Mesodermal cell (in vitro differentiated cells): ENCODE data around the gene EFNB2.

Source experiments
- H3K27ac ChIP-seq: 2 replicates; pipeline ENCODE4 v1.7.0; 2013; ENCODE audit warnings: mild to moderate bottlenecking, low read depth, low read length, moderate library complexity; ENCODE audit not compliant: severe bottlenecking
- H3K36me3 ChIP-seq: 2 replicates; pipeline ENCODE4 v1.7.1; 2013; ENCODE audit warnings: mild to moderate bottlenecking, low read length, moderate library complexity; ENCODE audit not compliant: control insufficient read depth, insufficient read depth
- H3K4me1 ChIP-seq: one replicate; pipeline ENCODE4 v1.7.1; 2013; ENCODE audit warnings: mild to moderate bottlenecking, low read length; ENCODE audit not compliant: insufficient read depth, control insufficient read depth, poor library complexity, severe bottlenecking
- H3K4me3 ChIP-seq: 2 replicates; pipeline ENCODE4 v1.7.0; 2013; ENCODE audit warnings: low read length, control low read depth, mild to moderate bottlenecking; ENCODE audit not compliant: insufficient read depth, poor library complexity, severe bottlenecking; ENCODE audit errors: extremely low read depth
- H3K9me3 ChIP-seq: 2 replicates; pipeline ENCODE4 v1.7.1; 2013; ENCODE audit warnings: mild to moderate bottlenecking, low read length, moderate library complexity; ENCODE audit not compliant: control insufficient read depth
- WGBS, 2 experiments: methylation state at CpG; one replicate each; pipeline ENCODE4 v1.1.5; 2013; ENCODE audit warnings: missing lambda C conversion rate in 2 of 2; ENCODE audit not compliant: insufficient coverage in 2 of 2; 5-methylcytosine and 5-hydroxymethylcytosine counted together

The EFNB2 gene

DNA sequence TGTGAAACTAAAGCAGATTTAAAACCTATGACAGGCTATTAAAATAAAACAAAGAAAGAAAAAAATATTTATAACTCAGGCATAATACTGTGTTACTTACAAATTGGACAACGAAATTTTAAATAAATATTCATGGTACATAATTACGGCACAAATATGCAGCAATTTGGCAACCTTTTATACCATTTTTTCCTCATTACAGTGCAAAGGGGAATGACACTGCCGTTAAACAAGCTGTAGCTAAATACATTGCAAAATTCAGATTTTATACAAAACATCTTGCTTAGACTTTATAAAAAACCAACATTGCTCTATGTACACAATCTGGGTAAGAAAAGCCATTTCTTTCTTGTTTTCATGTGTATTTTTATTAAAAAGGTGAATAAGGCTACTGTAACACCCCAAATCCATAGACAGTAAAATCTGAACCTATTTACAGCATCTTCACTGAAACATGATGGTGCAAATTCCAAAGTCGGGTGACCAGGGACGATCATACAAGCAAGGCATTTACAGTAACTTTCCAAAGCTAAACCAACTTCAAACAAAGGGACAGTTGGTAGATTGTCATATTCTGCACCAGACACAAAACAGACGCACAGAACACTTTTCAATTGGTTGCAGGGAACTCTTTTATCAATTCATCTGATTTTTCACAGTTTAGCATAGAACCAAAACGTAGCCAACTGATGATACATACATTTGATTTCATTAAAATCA is 45.5 kb downstream of the EFNB2 start:
- Histone ChIP-seq H3K9me3 (no peaks in the 10 kb centered on the region), H3K36me3 (peaks cover 50% of the 10 kb centered on the region), H3K4me1 (peaks cover 3% of the 10 kb centered on the region), H3K27ac (peak overlapping the region; percentile 19), H3K4me3 (no peak overlapping the region)
- WGBS, 2 experiments, result 89 to 92% methylated on average over 2 to 5 of the region's 7 CpGs

DNA sequence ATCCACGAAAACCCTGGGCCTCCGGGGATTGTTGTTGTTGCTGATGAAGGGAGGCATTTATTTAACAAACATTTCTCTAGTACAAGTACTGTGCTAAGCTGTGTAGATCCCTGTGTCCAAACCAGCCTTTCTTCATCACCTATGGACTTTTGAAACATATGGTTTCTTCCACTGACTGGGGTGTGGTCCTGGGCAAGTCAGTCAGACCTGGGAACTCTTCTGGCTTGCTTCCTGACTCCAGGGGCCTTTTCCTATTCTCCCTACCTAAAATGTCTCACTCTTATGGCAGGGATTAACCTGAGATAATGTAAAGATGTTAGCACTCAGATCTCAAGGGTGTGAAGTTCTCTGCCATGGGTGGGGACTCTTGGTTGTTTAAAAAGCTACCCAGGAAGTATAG is 46.8 kb downstream of the EFNB2 start:
- Histone ChIP-seq H3K27ac (peak overlapping the region; percentile 31), H3K4me1 (peaks cover 3% of the 10 kb centered on the region), H3K4me3 (no peak overlapping the region), H3K9me3 (no peaks in the 10 kb centered on the region), H3K36me3 (peaks cover 37% of the 10 kb centered on the region)
- WGBS, 2 experiments, result 100% methylated on average over 1 of the region's 2 CpGs; no CpG with 5 or more reads in 1 of the 2 experiments

DNA sequence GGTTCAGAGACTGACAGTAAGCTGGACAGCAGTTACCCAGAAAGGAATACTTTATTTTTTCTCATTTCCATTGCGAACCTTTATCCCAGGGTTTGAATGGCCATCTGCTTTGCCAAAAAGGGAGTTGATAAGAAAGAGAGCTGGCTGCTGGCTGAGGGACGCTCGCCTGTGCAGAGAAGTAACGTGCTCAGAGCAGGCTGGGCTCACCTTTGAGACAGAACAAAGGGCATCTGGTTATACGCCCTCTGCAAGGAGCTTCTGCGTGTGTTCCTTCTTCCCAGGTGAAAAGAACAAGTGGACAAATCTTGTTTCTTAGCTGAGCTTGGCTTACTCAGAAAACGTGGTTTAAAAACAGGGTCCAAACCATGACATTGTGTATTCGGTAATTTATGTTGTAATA is 47.4 kb downstream of the EFNB2 start:
- Histone ChIP-seq H3K27ac (no peak overlapping the region), H3K4me3 (no peak overlapping the region), H3K4me1 (peaks cover 3% of the 10 kb centered on the region), H3K36me3 (peaks cover 31% of the 10 kb centered on the region), H3K9me3 (no peaks in the 10 kb centered on the region)
- WGBS, 2 experiments, result 90 to 97% methylated on average over 8 of the region's 8 CpGs

DNA sequence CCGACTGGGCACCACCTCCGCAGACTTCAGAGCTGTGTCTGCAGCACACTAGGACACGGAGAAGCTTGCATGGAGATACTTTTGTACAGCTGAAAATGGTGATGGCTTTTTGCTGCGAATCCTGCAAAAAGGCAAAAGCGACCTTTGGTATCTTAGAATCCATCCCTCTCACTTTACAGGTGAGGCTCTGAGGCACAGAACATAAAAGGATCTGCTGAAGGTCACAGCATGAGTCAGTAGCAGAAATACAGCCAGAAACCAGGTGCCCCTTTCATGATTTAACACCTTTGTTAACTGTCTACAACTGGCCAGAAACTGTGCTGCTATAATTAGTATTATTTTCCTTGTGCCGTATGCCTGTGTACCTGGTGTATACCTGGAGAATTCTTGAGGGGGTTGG is 48.3 kb downstream of the EFNB2 start:
- Histone ChIP-seq H3K36me3 (peaks cover 22% of the 10 kb centered on the region), H3K4me3 (no peak overlapping the region), H3K27ac (no peak overlapping the region), H3K4me1 (peaks cover 1% of the 10 kb centered on the region), H3K9me3 (peaks cover 7% of the 10 kb centered on the region)
- 93 to 100% methylated on average over 3 to 5 of the region's 6 CpGs for WGBS, 2 experiments

DNA sequence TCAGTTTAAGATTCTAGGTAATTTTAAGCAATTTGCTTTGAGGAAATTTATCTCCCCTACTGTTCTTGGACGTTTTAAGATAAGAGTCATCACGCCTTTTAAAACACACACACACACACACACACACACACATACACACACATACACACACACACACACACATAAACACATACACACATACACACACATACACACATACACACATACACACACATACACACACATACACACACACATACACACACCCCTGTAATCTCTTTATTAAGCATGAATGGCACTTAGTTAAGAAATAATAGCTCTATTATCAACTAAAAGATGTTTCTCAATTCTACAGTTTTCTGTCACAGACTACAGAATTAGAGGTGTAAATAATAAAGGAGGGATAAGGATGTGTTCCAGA is 49.2 kb downstream of the EFNB2 start:
- Histone ChIP-seq H3K9me3 (peaks cover 7% of the 10 kb centered on the region), H3K36me3 (peaks cover 14% of the 10 kb centered on the region), H3K27ac (no peak overlapping the region), H3K4me1 (no peaks in the 10 kb centered on the region), H3K4me3 (no peak overlapping the region)
- WGBS, 2 experiments, result 100% methylated on average over 2 of the region's 2 CpGs; no CpG with 5 or more reads in 1 of the 2 experiments

DNA sequence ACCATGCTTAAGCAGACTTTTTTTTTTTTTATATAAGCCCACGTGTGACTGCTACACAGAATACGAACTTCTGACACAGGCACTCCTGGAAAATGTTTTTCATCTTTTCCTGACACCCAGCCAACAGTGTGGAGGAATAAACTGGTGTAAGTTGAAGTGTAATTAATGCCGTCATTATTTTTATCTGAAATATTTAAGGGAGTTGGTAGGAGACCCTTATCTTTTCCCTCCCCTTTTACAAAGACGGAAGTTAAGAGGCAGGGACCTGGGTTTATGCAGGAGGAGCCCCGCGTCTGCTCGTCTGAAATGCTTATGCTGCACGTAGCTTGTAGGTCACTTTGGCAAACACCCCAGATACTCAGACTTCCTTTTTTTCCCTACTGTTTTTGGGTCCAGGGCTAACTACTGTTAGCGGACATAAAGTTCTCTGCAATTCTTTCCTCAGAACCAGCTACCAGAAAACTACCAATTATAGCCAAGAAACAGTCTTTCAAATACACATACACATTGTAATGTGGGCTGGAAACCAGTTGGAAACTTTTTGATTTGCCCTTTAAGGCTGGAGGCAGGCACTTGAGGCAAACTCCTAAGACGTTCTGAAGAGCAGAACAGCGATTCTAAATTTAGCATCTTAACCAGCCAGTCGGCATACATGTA is 50.8 kb downstream of the EFNB2 start:
- WGBS, 2 experiments, result 94 to 100% methylated on average over 3 to 7 of the region's 12 CpGs
- H3K36me3 ChIP-seq, result no peaks in the 10 kb centered on the region

DNA sequence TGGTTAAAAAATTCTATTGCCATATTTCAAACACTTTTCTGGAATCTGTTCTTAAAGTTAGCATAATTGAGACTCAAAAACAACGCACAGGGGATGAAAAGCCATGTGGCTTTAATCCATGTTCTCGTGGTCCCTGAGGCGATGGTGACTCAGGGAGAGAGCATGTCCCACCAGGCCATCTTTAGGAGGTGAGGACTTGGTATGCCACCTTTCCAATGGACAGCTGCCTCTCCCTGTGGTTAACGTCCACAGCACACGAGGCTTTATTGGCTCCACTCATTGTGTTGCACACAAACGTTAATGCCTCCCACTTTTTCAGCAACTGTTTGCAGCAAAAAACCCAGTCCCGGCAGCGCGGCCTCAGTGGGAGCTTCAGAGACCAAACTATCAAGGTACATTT is 51.4 kb downstream of the EFNB2 start:
- Histone ChIP-seq H3K36me3 (no peaks in the 10 kb centered on the region), H3K4me3 (no peak overlapping the region)
- WGBS, 2 experiments, result 88 to 96% methylated on average over 9 of the region's 9 CpGs

More for the DNA sequence above, 50.8 kb downstream of the EFNB2 start:
- no peaks in the 10 kb centered on the region for H3K4me1 ChIP-seq
- peaks cover 7% of the 10 kb centered on the region for H3K9me3 ChIP-seq
- H3K27ac ChIP-seq, result no peak overlapping the region
- no peak overlapping the region for H3K4me3 ChIP-seq

DNA sequence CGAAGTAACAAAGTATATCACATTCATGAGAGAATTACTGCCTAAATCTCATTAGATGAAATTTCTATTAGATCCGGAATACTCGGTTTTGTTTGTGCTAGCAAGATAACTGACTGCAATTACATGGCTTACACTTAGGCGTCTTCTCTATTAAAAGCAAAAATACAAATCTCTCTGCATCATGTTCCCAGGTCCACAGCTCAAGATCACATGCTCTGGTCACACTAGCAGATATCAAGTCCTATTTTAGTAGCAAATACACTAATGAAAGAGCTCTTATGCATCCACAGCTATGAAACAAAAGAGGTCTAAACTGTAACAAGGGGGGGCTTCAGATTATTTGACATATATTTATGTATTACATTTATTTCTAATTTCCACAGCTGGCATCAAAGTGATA is 53.5 kb downstream of the EFNB2 start:
- no peak overlapping the region for H3K4me3 ChIP-seq
- WGBS, 2 experiments, result 89 to 95% methylated on average over 3 to 4 of the region's 4 CpGs
- no peaks in the 10 kb centered on the region for H3K4me1 ChIP-seq
- H3K36me3 ChIP-seq, result no peaks in the 10 kb centered on the region
- peaks cover 7% of the 10 kb centered on the region for H3K9me3 ChIP-seq
- no peak overlapping the region for H3K27ac ChIP-seq

More for the DNA sequence above, 51.4 kb downstream of the EFNB2 start:
- no peak overlapping the region for H3K27ac ChIP-seq
- no peaks in the 10 kb centered on the region for H3K4me1 ChIP-seq
- peaks cover 7% of the 10 kb centered on the region for H3K9me3 ChIP-seq

DNA sequence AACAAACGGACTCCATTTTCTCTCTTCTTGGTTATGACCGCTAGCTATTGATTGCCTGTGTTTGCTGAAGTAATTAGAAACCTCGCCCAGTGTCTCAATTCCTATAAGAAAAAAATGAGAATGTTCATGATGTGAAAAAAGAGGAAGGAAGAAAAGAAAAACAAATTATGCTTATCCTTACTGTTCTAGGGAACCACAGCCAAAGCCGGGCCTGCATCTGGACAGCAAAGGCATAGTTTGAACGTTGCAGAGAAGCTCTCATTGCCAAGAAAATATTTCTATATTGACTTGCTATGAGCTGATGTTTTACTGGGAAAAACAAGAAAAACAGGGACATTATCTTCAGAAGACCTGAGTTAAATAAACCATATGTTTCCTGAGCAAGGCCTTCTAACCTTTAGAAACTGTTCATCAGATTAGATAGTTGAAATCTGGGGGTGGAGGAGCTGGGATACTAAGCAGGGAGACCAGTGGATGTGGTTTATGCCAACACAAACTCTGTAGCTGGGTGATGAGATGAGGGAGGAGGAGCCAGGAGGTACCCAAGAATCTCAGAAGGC is 55.0 kb downstream of the EFNB2 start:
- peaks cover 7% of the 10 kb centered on the region for H3K9me3 ChIP-seq
- H3K27ac ChIP-seq, result no peak overlapping the region
- 90 to 100% methylated on average over 2 of the region's 5 CpGs for WGBS, 2 experiments
- no peak overlapping the region for H3K4me3 ChIP-seq
- H3K36me3 ChIP-seq, result no peaks in the 10 kb centered on the region
- H3K4me1 ChIP-seq, result no peaks in the 10 kb centered on the region

DNA sequence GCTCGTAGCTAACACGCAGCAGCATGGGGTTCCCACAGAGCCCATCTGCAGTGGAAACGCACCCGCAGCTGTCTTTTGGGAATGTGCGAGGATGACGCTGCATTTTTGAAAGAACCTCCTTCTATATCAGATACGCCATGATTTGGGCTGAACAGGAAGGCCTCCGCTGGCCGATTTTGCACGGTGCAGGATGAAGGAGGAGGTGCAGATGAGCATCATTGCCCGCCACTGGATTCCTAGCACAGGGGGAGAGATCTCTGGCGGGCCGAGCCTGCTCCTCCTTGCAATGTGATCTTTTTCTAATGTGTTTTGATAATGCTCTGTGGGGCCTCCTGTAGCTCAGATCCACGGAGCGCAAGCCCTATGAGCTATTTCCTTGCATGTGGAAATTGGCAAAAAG is 55.5 kb downstream of the EFNB2 start:
- 87 to 95% methylated on average over 11 to 14 of the region's 15 CpGs for WGBS, 2 experiments

DNA sequence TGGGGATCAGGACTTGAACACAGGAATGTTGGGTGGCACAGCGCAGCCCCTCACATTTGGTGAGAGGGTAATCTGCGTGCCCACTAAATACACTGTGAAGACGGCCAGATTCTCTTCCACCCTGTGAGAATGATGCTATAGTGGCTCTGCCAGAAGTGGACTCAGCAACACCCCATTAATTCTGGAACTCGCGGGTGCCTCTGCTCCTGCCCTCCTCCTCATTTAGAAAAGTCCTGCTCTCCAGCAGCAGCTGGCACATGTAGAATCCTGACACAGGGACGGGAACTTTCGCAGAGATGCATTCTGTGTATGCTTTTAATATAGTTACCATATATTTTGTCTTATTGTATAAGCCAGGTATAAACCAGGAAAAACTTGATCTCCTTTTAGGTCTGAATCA is 57.3 kb downstream of the EFNB2 start:
- WGBS, 2 experiments, result 96 to 100% methylated on average over 2 to 5 of the region's 7 CpGs
- Histone ChIP-seq H3K4me1 (peaks cover 12% of the 10 kb centered on the region), H3K27ac (no peak overlapping the region), H3K4me3 (no peak overlapping the region), H3K36me3 (no peaks in the 10 kb centered on the region), H3K9me3 (peaks cover 7% of the 10 kb centered on the region)

More for the DNA sequence above, 55.5 kb downstream of the EFNB2 start:
- Histone ChIP-seq H3K9me3 (peaks cover 7% of the 10 kb centered on the region), H3K4me1 (peaks cover 3% of the 10 kb centered on the region), H3K4me3 (no peak overlapping the region), H3K27ac (no peak overlapping the region), H3K36me3 (no peaks in the 10 kb centered on the region)
